Measurements from ENCODE around the gene GJA1. TPM values are rescaled to one million over a fixed set of nuclear protein-coding genes. Genes with fewer than 3 reads are reported as not detected.

GJA1 gene
- total RNA-seq, 1 experiment from 2014 or later: 12.2 TPM

DNA sequence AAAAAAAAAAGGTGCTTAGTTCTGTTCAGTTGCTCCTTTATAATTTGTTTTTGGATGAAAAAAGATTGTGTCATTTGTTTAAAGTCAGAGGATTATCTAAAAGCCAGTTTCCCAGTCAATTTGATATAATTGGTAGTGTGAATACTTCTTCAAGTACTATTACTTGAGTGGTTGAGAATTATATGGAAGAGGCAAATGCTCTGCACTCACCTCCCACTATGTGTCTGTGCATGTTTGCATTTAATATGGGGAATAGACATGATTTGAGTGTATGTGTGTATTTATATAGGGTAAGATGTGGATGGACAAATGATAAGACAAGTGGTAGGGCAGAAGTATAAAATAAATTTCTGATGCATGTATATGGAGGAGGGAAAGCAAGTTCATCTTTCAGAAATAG, 15.8 kb downstream of the GJA1 start:
- no peak for DNase-seq
- no peak overlapping the region for H3K4me3 ChIP-seq
- no peaks in the 10 kb centered on the region for H3K9me3 ChIP-seq
- H3K27me3 ChIP-seq: no peaks in the 10 kb centered on the region
- no peaks in the 10 kb centered on the region for H3K36me3 ChIP-seq

DNA sequence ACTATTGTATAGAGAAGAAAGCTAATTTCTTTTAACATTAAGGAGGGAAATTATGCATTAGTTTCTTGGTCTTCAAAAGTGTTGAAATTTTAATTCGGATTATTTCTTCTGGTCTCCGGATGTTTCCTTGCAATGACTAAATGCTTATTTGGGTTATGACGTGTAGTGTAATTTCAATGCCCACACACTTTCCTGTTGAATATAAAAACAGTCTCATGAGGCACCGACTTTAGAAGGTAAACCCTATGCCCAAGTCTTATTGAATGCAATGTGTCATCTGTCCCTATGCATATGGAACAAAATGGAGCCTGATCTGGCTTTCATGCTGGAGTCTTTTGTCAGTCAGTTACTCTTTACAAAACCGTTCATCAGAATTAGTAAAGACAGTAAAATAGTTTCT, 17.7 kb downstream of the GJA1 start:
- DNase-seq: no peak
- H3K36me3 ChIP-seq: no peaks in the 10 kb centered on the region
- H3K27me3 ChIP-seq: no peaks in the 10 kb centered on the region
- no peak overlapping the region for H3K4me3 ChIP-seq
- H3K9me3 ChIP-seq: no peaks in the 10 kb centered on the region

DNA sequence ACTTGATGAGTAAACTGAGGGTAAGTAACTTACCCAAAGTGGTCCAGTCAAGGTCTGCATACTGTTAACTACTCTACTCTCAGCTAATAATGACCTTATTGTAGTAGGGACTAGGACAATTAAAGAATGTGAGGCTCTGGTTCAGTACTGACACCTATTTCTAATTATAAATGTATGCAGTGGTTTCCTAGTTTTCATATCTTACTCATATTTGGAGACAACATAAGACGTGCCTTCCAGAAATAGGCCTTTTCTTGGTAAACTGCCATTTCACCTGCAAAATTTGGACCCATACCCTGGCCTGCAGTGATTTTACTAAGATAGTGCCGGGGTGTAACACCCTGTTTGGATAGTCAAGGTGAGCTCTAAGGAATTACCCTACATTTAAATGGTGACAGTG, 24.7 kb downstream of the GJA1 start:
- Histone ChIP-seq H3K9me3 (no peaks in the 10 kb centered on the region), H3K27me3 (no peaks in the 10 kb centered on the region), H3K4me3 (no peak overlapping the region), H3K36me3 (no peaks in the 10 kb centered on the region)
- no peak for DNase-seq

DNA sequence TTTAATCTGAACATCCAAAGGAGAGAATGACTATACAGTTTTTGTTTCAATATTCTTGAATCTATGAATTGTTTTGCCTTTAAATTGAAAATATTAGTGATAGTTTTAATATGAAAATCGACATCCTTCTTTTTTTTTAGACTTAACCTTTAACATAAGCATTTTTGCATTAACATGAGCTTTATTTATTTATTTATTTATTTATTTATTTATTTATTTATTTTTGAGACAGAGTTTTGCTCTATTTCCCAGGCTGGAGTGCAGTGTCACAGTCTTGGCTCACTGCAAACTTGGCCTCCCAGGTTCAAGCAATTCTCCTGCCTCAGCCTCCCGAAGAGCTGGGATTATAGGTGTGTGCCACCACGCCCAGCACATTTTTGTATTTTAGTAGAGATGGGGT, 27.6 kb downstream of the GJA1 start:
- no peaks in the 10 kb centered on the region for H3K27me3 ChIP-seq
- DNase-seq: no peak
- no peak overlapping the region for H3K4me3 ChIP-seq
- H3K36me3 ChIP-seq: no peaks in the 10 kb centered on the region
- no peaks in the 10 kb centered on the region for H3K9me3 ChIP-seq

DNA sequence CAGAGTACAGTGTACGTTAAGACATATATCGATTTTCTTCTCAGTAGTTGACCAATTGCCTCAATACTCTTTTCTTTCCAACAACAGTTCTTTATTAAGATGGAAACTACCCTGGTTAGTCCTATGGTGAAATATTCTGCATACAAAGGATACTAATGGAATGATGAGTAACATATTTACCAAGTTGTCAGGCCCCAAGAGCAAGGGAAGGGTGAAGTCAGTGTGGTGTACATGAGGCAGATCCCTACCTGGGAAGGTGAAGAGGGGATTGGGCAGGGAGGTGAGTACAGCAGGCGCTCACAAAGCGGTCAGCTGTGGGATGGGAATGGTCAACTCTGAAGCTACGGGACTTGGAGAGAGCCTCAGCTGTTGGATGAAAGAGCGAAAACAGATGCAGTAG, 29.7 kb downstream of the GJA1 start:
- Histone ChIP-seq H3K27me3 (no peaks in the 10 kb centered on the region), H3K9me3 (no peaks in the 10 kb centered on the region)
- DNase-seq: no peak

DNA sequence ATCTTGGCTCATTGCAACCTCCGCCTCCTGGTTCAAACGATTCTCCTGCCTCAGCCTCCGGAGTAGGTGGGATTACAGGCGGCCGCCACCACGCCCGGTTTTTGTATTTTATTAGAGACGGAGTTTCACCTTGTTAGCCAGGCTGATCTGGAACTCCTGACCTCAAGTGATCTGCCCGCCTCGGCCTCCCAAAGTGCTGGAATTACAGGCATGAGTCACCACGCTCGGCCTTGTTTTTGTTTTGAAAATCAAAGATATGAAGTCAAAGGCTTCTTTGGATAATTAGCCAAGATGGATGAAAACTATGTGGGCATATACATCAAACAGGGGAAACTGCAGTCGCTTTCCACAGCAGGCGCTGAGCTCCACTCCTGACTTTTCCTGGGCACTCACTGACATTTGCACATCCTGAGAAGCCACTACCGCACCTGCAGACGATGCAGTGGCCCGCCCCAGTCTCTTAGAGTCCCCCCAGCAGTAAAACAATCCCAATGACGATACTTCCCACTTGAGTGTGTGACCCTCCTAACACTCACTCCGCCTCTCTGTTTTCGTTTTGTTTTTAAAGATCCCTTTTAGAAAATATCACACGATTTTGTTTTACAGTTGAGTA, 44.1 kb downstream of the GJA1 start:
- Histone ChIP-seq H3K36me3 (no peaks in the 10 kb centered on the region), H3K4me3 (no peak overlapping the region), H3K9me3 (no peaks in the 10 kb centered on the region), H3K27me3 (no peaks in the 10 kb centered on the region)
- no peak for DNase-seq

More for the DNA sequence above, 29.7 kb downstream of the GJA1 start:
- Histone ChIP-seq H3K36me3 (no peaks in the 10 kb centered on the region), H3K4me3 (no peak overlapping the region)

DNA sequence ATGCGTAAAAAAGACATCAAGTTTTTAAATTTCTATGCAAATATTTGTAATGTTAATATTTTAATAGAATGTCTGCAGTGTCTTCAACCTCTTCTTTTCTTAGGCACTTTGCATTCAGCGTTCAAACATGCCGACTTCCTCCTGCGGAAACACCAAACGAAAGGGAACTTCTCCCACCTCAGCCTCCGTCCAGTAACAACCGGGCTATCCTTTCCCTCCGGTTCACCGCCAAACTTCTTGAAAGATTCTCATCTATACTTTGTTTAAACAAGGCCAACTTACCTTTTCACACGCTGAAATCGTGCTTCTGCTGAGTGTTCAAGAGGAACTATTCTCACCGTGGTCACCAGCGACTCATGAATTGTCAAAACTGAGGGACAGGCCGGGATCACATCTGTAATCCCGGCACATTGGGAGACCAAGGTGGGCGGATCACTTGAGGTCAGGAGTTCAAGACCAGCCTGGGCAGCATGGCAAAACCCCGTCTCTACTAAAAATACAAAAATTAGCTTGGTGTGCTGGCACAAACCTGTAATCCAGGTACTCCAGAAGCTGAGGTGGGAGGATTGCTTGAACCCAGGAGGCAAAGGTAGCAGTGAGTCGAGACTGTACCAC, 44.8 kb downstream of the GJA1 start:
- DNase-seq: no peak
- Histone ChIP-seq H3K27me3 (no peaks in the 10 kb centered on the region), H3K36me3 (no peaks in the 10 kb centered on the region), H3K4me3 (no peak overlapping the region), H3K9me3 (no peaks in the 10 kb centered on the region)

DNA sequence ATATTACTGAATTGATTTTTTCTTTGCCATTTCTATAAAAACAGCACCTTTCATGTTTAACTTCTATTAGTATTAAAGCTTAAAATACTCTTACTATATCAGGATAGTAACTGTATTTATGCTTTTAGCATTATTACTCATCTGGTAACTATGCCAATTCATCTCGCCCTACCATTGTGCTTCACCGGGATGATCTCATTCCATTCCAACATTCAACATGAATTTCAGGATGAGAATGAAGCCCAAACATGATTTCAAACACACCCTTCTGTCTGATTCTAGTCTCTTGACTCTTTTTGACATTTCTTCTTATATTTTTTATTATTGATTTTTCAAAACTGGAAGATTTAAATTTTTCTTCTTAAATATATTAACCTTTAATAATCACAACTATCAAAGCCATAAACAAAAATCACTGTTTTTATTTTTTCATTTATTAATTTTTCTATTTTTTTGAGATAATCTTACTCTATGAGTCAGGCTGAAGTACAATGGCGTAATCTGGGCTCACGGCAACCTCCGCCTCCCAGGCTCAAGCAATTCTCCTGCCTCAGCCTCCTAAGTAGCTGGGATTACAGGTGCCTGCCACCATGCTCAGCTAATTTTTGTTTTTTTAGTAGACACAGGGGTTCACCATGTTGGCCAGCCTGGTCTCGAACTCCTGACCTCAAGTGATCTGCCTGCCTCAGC, 46.7 kb downstream of the GJA1 start:
- no peak for DNase-seq
- Histone ChIP-seq H3K9me3 (no peaks in the 10 kb centered on the region), H3K36me3 (no peaks in the 10 kb centered on the region), H3K27me3 (no peaks in the 10 kb centered on the region), H3K4me3 (no peak overlapping the region)

DNA sequence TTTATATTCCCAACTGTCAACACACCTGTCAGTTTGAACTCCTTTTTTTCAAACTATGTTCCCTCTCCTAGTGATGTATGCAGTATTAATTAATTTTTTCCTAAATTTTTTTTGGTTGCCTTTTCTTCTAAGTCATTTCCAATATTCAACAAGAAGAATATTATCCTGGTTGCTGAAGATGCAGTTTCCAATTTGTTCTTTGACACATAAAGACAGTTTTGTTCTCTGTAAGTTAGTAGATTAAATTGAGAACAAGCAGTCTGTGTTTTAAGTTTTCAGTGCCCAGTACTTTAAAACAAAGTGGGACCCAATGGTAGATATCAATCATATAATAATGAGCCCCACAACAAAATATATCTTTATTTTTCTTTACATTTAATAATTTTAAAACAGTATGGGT, 47.3 kb downstream of the GJA1 start:
- no peaks in the 10 kb centered on the region for H3K27me3 ChIP-seq
- H3K4me3 ChIP-seq: no peak overlapping the region
- no peak for DNase-seq
- no peaks in the 10 kb centered on the region for H3K9me3 ChIP-seq
- no peaks in the 10 kb centered on the region for H3K36me3 ChIP-seq

DNA sequence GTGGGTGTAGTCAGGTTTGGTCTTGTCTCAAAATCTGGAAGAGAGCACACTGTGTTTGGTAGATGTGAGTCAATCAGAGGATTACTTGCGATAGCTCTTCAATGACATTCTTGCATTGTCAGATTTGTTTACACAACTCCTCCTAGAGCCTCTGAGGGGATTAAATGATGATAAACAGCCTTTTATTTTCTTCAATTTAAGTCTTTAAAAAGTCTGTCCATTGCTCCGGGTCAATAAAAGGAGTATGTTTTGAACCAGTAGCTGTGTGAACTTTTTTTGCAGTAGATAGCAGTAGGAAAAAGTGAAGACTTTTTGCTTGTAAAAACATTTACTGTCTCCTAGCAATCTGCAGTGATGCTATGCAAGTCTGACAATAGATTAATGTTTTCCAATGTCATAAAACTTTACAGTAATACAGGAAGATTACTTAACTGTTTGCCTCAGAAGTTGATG, 49.9 kb downstream of the GJA1 start:
- DNase-seq: no peak
- Histone ChIP-seq H3K4me3 (no peak overlapping the region), H3K27me3 (no peaks in the 10 kb centered on the region)

DNA sequence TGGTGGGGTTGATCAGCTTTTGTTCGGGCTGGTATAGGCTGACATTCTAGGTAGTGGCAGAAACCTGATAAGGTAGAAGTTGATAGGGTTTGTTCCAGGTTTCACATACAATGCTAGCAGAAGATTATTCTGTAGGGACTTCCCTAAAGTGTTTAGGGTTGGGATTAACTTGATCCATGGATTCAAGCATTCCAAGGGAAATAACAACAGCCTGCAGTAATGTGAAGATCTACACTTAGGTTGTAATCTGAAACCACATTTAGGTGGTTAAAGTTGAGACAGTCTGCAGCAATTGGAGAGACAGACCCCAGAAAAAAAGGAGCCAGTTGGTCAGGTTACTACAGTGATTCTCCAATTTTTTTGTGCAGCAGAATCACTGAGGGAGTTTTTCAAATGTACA, 56.1 kb downstream of the GJA1 start:
- Histone ChIP-seq H3K27me3 (no peaks in the 10 kb centered on the region), H3K36me3 (no peaks in the 10 kb centered on the region), H3K9me3 (no peaks in the 10 kb centered on the region), H3K4me3 (no peak overlapping the region)
- DNase-seq: no peak

More for the DNA sequence above, 49.9 kb downstream of the GJA1 start:
- Histone ChIP-seq H3K36me3 (no peaks in the 10 kb centered on the region), H3K9me3 (no peaks in the 10 kb centered on the region)

DNA sequence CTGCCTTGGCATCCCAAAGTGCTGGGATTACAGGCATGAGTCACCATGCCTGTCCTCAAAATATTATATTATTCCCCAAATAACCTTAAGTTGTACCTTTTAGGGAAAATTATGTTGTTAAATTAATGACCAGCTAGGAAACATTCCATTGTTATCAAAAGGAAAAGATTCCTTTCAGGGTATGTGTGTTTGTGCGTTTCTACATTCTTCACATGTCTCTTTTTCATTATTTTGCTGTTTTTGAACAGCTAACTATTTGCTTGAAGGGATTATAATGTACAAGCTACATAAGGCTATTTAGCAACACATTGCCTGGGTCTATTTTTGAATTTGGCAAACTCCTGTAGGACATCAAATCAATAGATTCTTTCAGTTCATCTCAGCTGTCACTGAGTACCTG, 57.1 kb downstream of the GJA1 start:
- Histone ChIP-seq H3K4me3 (no peak overlapping the region), H3K9me3 (no peaks in the 10 kb centered on the region), H3K27me3 (no peaks in the 10 kb centered on the region), H3K36me3 (no peaks in the 10 kb centered on the region)
- no peak for DNase-seq

DNA sequence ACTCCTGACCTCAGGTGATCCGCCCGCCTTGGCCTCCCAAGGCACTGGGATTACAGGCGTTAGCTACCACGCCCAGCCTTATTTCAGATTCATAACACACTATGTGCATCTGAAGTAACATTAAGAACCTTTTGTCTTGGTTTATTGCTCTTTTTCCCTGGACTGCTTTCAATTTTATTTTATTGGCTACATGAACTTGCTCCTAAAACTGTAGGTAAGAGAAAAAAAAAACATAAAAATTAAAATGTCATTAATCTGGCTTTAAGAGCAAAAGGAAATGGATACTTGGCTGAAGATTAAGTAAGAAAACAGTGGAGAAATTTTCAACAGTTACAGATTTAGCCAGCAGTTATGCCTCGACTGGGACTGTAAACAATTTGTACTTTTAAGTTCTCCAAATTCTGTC, 62.5 kb downstream of the GJA1 start:
- Histone ChIP-seq H3K36me3 (no peaks in the 10 kb centered on the region), H3K9me3 (no peaks in the 10 kb centered on the region), H3K4me3 (no peak overlapping the region), H3K27me3 (no peaks in the 10 kb centered on the region)
- DNase-seq: no peak

DNA sequence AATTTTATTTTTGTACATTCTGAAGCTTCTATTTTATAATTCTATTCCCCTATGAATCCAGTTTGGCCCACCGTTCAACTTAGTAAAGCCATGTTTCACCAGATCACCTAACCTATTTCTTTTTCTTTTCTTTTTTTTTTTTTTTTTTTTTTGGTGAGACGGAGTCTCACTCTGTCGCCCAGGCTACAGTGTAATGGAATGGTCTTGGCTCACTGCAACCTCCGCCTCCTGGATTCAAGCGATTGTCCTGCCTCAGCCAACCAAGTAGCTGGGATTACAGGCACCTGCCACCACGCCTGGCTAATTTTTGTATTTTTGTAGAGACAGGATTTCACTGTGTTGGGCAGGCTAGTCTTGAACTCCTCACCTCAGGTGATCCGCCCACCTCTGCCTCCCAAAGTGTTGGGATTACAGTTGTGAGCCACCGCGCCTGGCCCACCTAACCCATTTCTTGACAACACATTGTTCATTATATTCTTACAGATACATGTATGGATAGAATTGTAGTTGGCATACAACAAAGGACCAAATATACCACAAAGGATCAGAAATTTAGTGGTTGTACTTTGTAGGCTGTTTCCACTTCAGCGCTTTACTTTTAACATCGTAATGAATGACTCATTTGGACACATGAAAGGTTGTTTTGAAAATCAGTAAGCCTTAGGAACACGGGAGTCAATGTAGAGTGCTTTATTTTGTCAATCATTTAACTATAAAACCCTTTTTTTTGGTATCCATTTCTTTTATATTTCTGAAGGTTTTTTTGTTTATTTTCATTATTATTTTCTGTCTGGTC, 63.2 kb downstream of the GJA1 start:
- Histone ChIP-seq H3K4me3 (no peak overlapping the region), H3K36me3 (no peaks in the 10 kb centered on the region), H3K27me3 (no peaks in the 10 kb centered on the region), H3K9me3 (no peaks in the 10 kb centered on the region)
- no peak for DNase-seq

All from MG63 (cell line).